GM12878 (cell line): ENCODE results near the gene FRMD8. TPM values are rescaled to one million over a fixed set of nuclear protein-coding genes. Genes with fewer than 3 reads are reported as not detected.

Source experiments
- ATAC-seq: fragments of 200-7000 bp; cut with Tn5 transposase; 3 replicates; pipeline ENCODE4 v1.9.1; 2020; ENCODE audit warnings: mild to moderate bottlenecking, moderate library complexity
- BruUV-seq: library from RNA; stranded (reverse); fragments of 400-500 nt; replicated peaks from 2 replicates; lab custom pipeline; 2021; lab: Mats Ljungman, UMichigan
- CTCF ChIA-PET: fragments of 300-600 bp; sonication (Branson Sonifier 250); formaldehyde crosslinking; extraction: SDS; loops from one replicate; lab custom pipeline; 2021; ENCODE audit warnings: inconsistent platforms; lab: Yijun Ruan, JAX
- POLR2A ChIA-PET: fragments of 350-600 bp; formaldehyde crosslinking; extraction: SDS; loops from one replicate; lab custom pipeline; 2021; ENCODE audit warnings: inconsistent platforms; lab: Charles Lee
- RAD21 ChIA-PET: fragments of 300-600 bp; sonication (Branson Sonifier 250); formaldehyde crosslinking; loops from one replicate; lab custom pipeline; 2023; ENCODE audit warnings: antibody characterized with exemption; ENCODE audit not compliant: unreplicated experiment; lab: Charles Lee
- SMC1A ChIA-PET: fragments of 300-600 bp; sonication (Branson Sonifier 250); formaldehyde crosslinking; loops from one replicate; lab custom pipeline; 2023; ENCODE audit not compliant: unreplicated experiment, uncharacterized antibody; lab: Charles Lee
- DNase-seq: peaks from one replicate; pipeline ENCODE4 v3.0.0-alpha.2; 2011; ENCODE audit warnings: low read depth, low spot score
- FAIRE-seq: peaks from 3 replicates; lab custom pipeline; 2011; peaks lifted over from hg19 to GRCh38; lab: Jason Lieb, UNC
- H2AFZ ChIP-seq: 2 replicates; pipeline ENCODE4 v1.6.0; 2011; ENCODE audit warnings: low read depth, low read length, control low read depth; ENCODE audit not compliant: control insufficient read depth
- H3K27ac ChIP-seq: 2 replicates; pipeline ENCODE4 v1.5.1; 2011; ENCODE audit warnings: control low read depth; ENCODE audit not compliant: control insufficient read depth, insufficient read depth
- H3K27me3 ChIP-seq, 2 experiments: replicated peaks in 1 of 2; 2 replicates each; pipeline versions ENCODE4 v1.6.0 to v1.6.1; 2011; ENCODE audit warnings: low read length in 1 of 2; ENCODE audit not compliant: control insufficient read depth in 2 of 2, insufficient read depth in 2 of 2
- H3K36me3 ChIP-seq, 2 experiments: 2 replicates each; pipeline ENCODE4 v1.5.1; 2011; ENCODE audit warnings: low read length in 1 of 2; ENCODE audit not compliant: control insufficient read depth in 2 of 2, insufficient read depth in 2 of 2
- H3K4me1 ChIP-seq: 2 replicates; pipeline ENCODE4 v1.6.1; 2011; ENCODE audit warnings: mild to moderate bottlenecking, low read length, moderate library complexity, mixed read lengths; ENCODE audit not compliant: control insufficient read depth, insufficient read depth
- H3K4me2 ChIP-seq: 2 replicates; pipeline ENCODE4 v1.6.0; 2011; ENCODE audit warnings: control low read depth; ENCODE audit not compliant: control insufficient read depth, insufficient read depth
- H3K4me3 ChIP-seq: fragments of 200-600 bp; sonication (generic); 2 replicates; pipeline ENCODE4 v1.5.1; 2016
- H3K79me2 ChIP-seq: 2 replicates; pipeline ENCODE4 v1.6.0; 2011; ENCODE audit warnings: low read length; ENCODE audit not compliant: control insufficient read depth, insufficient read depth
- H3K9ac ChIP-seq: 2 replicates; pipeline ENCODE4 v1.8.0; 2011; ENCODE audit warnings: low read length, control low read depth, mixed read lengths; ENCODE audit not compliant: control insufficient read depth, insufficient read depth
- H3K9me3 ChIP-seq: replicated peaks from 3 replicates; pipeline ENCODE4 v1.5.1; 2011; ENCODE audit warnings: mild to moderate bottlenecking, low read length; ENCODE audit not compliant: control insufficient read depth, insufficient read depth
- H4K20me1 ChIP-seq: 2 replicates; pipeline ENCODE4 v1.6.0; 2011; ENCODE audit not compliant: control insufficient read depth, insufficient read depth
- ASH2L ChIP-seq: fragments of 300-600, 200-600 bp; sonication (generic); IDR thresholded peaks from 2 replicates; pipeline ENCODE4 v1.6.1; 2017; ENCODE audit warnings: low read depth, mild to moderate bottlenecking, borderline replicate concordance
- BCL11A ChIP-seq: IDR thresholded peaks from 2 replicates; pipeline ENCODE4 v1.6.1; 2011; ENCODE audit warnings: low read depth, low read length
- CBFB ChIP-seq: IDR thresholded peaks from 2 replicates; pipeline ENCODE4 v1.6.1; 2016; ENCODE audit warnings: antibody characterized with exemption, low read depth
- CHD1 ChIP-seq: IDR thresholded peaks from 2 replicates; pipeline ENCODE4 v1.6.1; 2012; ENCODE audit warnings: low read depth, low read length, improper control_type of control experiment
- CREM ChIP-seq: IDR thresholded peaks from 2 replicates; pipeline ENCODE4 v1.6.1; 2014; ENCODE audit warnings: antibody characterized with exemption, low read depth
- DPF2 ChIP-seq: fragments of 450-650 bp; IDR thresholded peaks from 2 replicates; pipeline ENCODE4 v1.6.1; 2017; ENCODE audit warnings: mild to moderate bottlenecking
- ETV6 ChIP-seq, 2 experiments: fragments of 450-650 bp in 1 of 2; IDR thresholded peaks in 1 of 2; conservative IDR thresholded peaks in 1 of 2; 2 replicates each; pipeline ENCODE4 v1.6.1; 2014; ENCODE audit warnings: antibody characterized with exemption in 1 of 2, borderline replicate concordance in 1 of 2, low read depth in 1 of 2, mild to moderate bottlenecking in 1 of 2, moderate library complexity in 1 of 2
- FOXK2 ChIP-seq: fragments of 450-650 bp; IDR thresholded peaks from 2 replicates; pipeline ENCODE4 v1.6.1; 2017; ENCODE audit warnings: mild to moderate bottlenecking, moderate library complexity
- MEF2B ChIP-seq: fragments of 450-650 bp; IDR thresholded peaks from 2 replicates; pipeline ENCODE4 v1.6.1; 2018; ENCODE audit warnings: mild to moderate bottlenecking, moderate library complexity; ENCODE audit not compliant: partially characterized antibody, poor library complexity, severe bottlenecking
- MYB ChIP-seq: fragments of 150-350 bp; IDR thresholded peaks from 2 replicates; pipeline ENCODE4 v1.6.1; 2014; ENCODE audit warnings: mild to moderate bottlenecking, low read depth, low read length, borderline replicate concordance
- POLR2AphosphoS5 ChIP-seq: IDR thresholded peaks from 2 replicates; pipeline ENCODE4 v1.6.1; 2011; ENCODE audit warnings: mild to moderate bottlenecking, low read length, inconsistent platforms
- RELB ChIP-seq: fragments of 450-650 bp; IDR thresholded peaks from 2 replicates; pipeline ENCODE4 v1.6.1; 2017; ENCODE audit warnings: low read depth, mild to moderate bottlenecking, moderate library complexity
- SMARCA5 ChIP-seq: fragments of 450-650 bp; IDR thresholded peaks from 2 replicates; pipeline ENCODE4 v1.6.1; 2017; ENCODE audit warnings: mild to moderate bottlenecking
- ZSCAN29 ChIP-seq: fragments of 450-650 bp; IDR thresholded peaks from 2 replicates; pipeline ENCODE4 v1.6.1; 2017; ENCODE audit warnings: mild to moderate bottlenecking, moderate library complexity
- WGBS: methylation state at CpG from one replicate; pipeline ENCODE4 v1.1.6; 2016; ENCODE audit warnings: low lambda C conversion rate; ENCODE audit not compliant: insufficient replicate concordance, insufficient coverage; ENCODE audit errors: missing lambda C conversion rate; 5-methylcytosine and 5-hydroxymethylcytosine counted together
- in situ Hi-C: fragments of 300-500 bp; cut with MboI; formaldehyde crosslinking; loops from 9 replicates; pipeline ENCODE4 v1.14.3; 2018; ENCODE audit warnings: mixed read lengths
- intact Hi-C: fragments of 100-400 bp; cut with micrococcal nuclease; formaldehyde crosslinking; loops from one replicate; pipeline ENCODE4 v1.14.2; 2022; ENCODE audit not compliant: unreplicated experiment
- polyA plus RNA-seq, 11 experiments: library from polyadenylated mRNA; depleted of rRNA in 4 of 11; unstranded in 6 of 11; stranded (reverse) in 5 of 11; fragments of >200 nt; fragmentation: Nextera tagmentation in 4 of 11; fragmentation: Illumina TruSeq in 1 of 11; extraction: Ambion mirVana in 4 of 11; extraction: Trizol in 1 of 11; gene quantifications; 1 replicate in 1 of 11; 2 replicates in 10 of 11; pipeline versions ENCODE4 v1.2.1 to v1.2.3, GENCODE V29; 2011 to 2016; ENCODE audit warnings: inconsistent platforms in 2 of 11, missing spikeins in 2 of 11, low read depth in 1 of 11
- total RNA-seq, 4 experiments: library from RNA; depleted of rRNA in 3 of 4; stranded (reverse); fragments of >200 nt in 3 of 4; fragmentation: Illumina TruSeq in 1 of 4; extraction: Trizol in 1 of 4; gene quantifications; 2 replicates each; pipeline versions ENCODE4 v1.2.1 to v1.2.3, GENCODE V29; 2013 to 2021
- TF ChIP-seq, protein P1 (sequence below): fragments of 450-650 bp; IDR thresholded peaks from 2 replicates; pipeline ENCODE4 v1.6.1; 2017; ENCODE audit warnings: antibody characterized with exemption, mild to moderate bottlenecking, moderate library complexity

The FRMD8 gene
- total and polyA plus RNA-seq, 10 of the 15 experiments (the other 5 are each of a cell fraction or from before 2014, with no cell fraction given) = 8.3 to 69.4 (median 28.0) TPM

- H3K27ac ChIP-seq = peak overlapping the region; percentile 100
- peak overlapping the region; percentile 79 for H3K4me3 ChIP-seq
- H3K27me3 ChIP-seq = no peaks in the 10 kb centered on the region
- ChIA-PET SMC1A (interaction anchor here (0.7 to 12.7 kb wide), 13 partner anchors 11 to 153 kb away, joined by 3 to 232 read pairs (median 9); partner anchors contain the start of genes FAM89B and MALAT1), RAD21 (interaction anchor here (0.6 to 15.3 kb wide), 15 partner anchors 11 to 154 kb away, joined by 3 to 282 read pairs (median 6); partner anchors contain the start of genes FAM89B, MALAT1, SCYL1 and SLC25A45), CTCF (interaction anchor here (0.9 to 15.3 kb wide), 9 partner anchors 12 to 571 kb away, joined by 3 to 362 read pairs (median 5); partner anchors contain the start of genes FRMD8 and MALAT1), POLR2A (interaction anchor here (0.6 to 13.6 kb wide), 27 partner anchors 11 to 219 kb away, joined by 3 to 323 read pairs (median 4); partner anchors contain the start of genes FRMD8, MALAT1 and SIPA1)
- H3K9ac ChIP-seq = peak overlapping the region; percentile 99
- intact Hi-C loops = loop anchor here (2.0 to 5.0 kb wide), 3 partner anchors 22 to 153 kb away; partner anchors contain the start of genes FAM89B and ZNRD2
- FAIRE-seq (peak; percentile 66), ATAC-seq (peak; percentile 57), DNase-seq (peak; percentile 91)
- H3K4me1 ChIP-seq = peaks cover 51% of the 10 kb centered on the region
- peak overlapping the region; percentile 51 for H2AFZ ChIP-seq
- under 1% methylated on average over 15 of the region's 15 CpGs for WGBS
- BruUV-seq = no TSS peak
- peaks cover 0 to 1% of the 10 kb centered on the region in 2 experiments; a peak in 1 of 4 replicates for H3K36me3 ChIP-seq
- in situ Hi-C loops = loop anchor here (5.0 kb wide), 1 partner anchor 88 kb away; no protein-coding TSS in a partner anchor
- H3K79me2 ChIP-seq = peaks cover 78% of the 10 kb centered on the region
- peak overlapping the region; percentile 100 for H3K4me2 ChIP-seq
- H4K20me1 ChIP-seq = peaks cover 6% of the 10 kb centered on the region
- no peaks in the 10 kb centered on the region for H3K9me3 ChIP-seq
- TF ChIP-seq, protein P1, sequence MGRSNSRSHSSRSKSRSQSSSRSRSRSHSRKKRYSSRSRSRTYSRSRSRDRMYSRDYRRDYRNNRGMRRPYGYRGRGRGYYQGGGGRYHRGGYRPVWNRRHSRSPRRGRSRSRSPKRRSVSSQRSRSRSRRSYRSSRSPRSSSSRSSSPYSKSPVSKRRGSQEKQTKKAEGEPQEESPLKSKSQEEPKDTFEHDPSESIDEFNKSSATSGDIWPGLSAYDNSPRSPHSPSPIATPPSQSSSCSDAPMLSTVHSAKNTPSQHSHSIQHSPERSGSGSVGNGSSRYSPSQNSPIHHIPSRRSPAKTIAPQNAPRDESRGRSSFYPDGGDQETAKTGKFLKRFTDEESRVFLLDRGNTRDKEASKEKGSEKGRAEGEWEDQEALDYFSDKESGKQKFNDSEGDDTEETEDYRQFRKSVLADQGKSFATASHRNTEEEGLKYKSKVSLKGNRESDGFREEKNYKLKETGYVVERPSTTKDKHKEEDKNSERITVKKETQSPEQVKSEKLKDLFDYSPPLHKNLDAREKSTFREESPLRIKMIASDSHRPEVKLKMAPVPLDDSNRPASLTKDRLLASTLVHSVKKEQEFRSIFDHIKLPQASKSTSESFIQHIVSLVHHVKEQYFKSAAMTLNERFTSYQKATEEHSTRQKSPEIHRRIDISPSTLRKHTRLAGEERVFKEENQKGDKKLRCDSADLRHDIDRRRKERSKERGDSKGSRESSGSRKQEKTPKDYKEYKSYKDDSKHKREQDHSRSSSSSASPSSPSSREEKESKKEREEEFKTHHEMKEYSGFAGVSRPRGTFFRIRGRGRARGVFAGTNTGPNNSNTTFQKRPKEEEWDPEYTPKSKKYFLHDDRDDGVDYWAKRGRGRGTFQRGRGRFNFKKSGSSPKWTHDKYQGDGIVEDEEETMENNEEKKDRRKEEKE = no peak
- TF ChIP-seq DPF2 (no peak; the same call in 1 of the 2 replicates), ASH2L (no peak), BCL11A (0 out of 2 replicates have a peak, but pooled peaks have one; percentile 7), MYB (0 out of 2 replicates have a peak, but pooled peaks have one; percentile 7), RELB (peak; percentile 88), MEF2B (peak; percentile 65), SMARCA5 (peak; percentile 75; the same call in 1 of the 2 replicates), POLR2AphosphoS5 (peak; percentile 95), CHD1 (peak; percentile 87; the same call in 1 of the 2 replicates), CBFB (peak; percentile 85), FOXK2 (peak; percentile 71; the same call in 1 of the 2 replicates), ETV6 (conservative IDR thresholded peaks at IDR 0.05 in 1 of 2, IDR thresholded peaks at IDR 0.05 in 1 of 2; ENCODE audit: borderline replicate concordance in 1 of 2, low read depth in 1 of 2) (no peak), ZSCAN29 (no peak), CREM (0 out of 2 replicates have a peak, but pooled peaks have one; percentile 17)
Observed at GRCh38 chr11:65418681-65419459, 32.4 kb downstream of the FRMD8 start.
